ENCODE measurements around the gene FARP1.

Gene FARP1

GRCh38 chr13:98173431-98174152 is 30.7 kb downstream of the FARP1 start:
- DNase-seq (ENCODE audit: low read depth in 2 of 2), result no peak

DNA sequence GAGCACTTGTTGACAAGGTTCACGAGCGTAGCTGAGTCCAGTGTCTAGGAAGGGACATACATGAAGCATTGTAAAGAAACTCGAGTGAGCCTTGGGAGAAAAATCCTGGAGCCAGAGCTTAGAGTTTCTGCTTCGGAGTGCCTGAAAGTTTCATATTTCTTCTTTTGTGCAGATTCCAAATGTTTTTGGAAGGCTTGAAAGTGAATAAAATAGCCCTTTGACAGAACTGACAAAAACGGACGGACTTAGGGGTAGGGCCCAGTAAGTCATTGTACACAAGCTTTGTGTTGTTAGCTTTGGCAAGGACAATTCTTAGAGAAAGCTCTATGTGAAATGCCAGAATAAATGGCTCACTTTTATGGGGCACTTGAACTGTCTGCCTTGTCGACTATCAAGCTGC is 31.4 kb downstream of the FARP1 start:
- DNase-seq (ENCODE audit: low read depth in 2 of 2), result no peak

DNA sequence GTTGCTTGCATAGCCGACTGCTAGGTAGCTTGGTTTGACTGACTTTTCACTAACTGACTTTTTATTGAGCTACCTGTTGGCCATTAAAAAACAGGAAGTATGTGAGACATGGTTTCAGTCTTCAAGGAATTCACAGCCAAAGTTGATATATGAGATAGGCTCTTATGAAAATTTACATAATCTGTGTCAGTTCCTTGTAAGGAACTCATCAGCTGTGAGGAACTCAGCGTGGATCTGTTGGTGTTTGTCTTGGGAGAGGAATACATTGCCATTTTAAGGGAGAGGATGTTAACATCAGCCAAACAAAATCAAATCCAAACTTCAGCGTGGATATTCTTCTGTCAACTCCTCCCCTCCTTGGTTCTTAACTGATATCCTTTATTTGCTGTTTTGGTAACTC is 32.1 kb downstream of the FARP1 start:
- DNase-seq (ENCODE audit: low read depth in 2 of 2), result no peak

- no peak for DNase-seq (ENCODE audit: low read depth in 2 of 2)
These were observed 32.9 kb downstream of the FARP1 start for GRCh38 chr13:98175823-98176222.

DNA sequence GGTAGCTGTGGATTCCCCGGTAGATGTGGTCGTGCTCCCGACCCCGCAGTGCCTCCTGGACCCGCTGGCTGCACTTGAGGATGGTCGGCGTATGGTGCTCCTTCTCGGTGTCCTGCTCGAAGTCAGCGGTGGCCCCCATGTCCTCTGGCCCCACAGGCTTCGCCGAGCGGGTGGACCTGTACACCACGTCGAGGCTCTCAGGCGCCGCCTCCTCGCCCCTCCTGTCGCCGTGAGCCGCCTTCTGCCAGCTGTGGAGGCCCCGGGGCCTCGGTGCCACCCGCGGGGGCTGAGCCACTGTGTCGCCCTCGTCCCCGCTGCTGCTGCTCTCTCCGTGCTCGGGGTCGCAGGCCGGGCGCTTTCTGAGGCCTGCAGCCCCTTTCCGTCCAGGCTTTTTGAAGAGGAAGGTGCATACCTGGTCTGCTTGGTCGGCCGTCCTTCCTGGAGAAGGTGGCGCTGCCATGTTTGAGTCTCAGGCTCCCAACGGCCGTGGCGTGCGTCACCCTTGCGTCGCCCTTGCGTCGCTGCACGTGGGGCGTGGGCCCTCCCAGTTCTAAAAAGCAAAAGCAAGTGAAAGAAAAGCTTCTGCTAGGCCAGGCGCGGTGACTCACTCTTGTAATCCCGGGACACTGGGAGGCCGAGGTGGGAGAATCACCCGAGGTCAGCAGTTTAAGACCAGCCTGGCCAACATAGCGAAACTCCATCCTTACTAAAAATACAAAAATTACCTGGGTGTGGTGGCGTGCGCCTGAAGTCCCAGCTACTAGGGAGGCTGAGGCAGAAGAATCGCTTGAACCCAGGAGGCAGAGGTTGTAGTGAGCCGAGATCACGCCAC is 34.1 kb downstream of the FARP1 start, which contains the start of gene RNF113B:
Gene RNF113B, minus strand, starts transcription at position 493 of the 832 bp plus-strand sequence. Its CDS starts 33 bp downstream, at position 460.
- no peak for DNase-seq (ENCODE audit: low read depth in 2 of 2)

GRCh38 chr13:98180092-98180491 is 37.2 kb downstream of the FARP1 start:
- DNase-seq (ENCODE audit: low read depth in 2 of 2), result no peak

- no peak for DNase-seq (ENCODE audit: low read depth in 2 of 2)
These were observed 38.4 kb downstream of the FARP1 start for GRCh38 chr13:98181111-98181815.

DNA sequence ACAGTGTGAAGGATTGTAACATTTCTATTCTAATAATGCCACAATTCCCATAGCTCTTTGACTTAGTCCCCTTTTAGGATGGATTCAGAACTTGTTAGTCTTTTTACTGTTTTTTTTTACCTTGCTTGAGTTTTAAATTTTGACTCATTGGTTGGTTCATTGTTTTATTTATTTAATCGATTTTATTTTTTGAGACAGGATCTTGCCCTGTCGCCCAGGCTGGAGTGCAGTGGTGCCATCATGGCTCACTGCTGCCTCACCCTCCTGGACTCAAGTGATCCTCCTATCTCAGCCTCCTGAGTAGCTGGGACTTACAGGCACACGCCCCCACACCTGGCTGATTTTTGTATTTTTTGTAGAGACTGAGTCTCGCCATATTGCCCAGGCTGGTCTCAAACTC is 39.3 kb downstream of the FARP1 start:
- no peak for DNase-seq (ENCODE audit: low read depth in 2 of 2)

- no peak for DNase-seq (ENCODE audit: low read depth in 2 of 2)
These were observed 39.7 kb downstream of the FARP1 start for GRCh38 chr13:98182589-98182988.

GRCh38 chr13:98184792-98185191 is 41.9 kb downstream of the FARP1 start:
- DNase-seq (ENCODE audit: low read depth in 2 of 2), result no peak

- no peak for DNase-seq (ENCODE audit: low read depth in 2 of 2)
These were observed 44.5 kb downstream of the FARP1 start for GRCh38 chr13:98187155-98187964.

DNA sequence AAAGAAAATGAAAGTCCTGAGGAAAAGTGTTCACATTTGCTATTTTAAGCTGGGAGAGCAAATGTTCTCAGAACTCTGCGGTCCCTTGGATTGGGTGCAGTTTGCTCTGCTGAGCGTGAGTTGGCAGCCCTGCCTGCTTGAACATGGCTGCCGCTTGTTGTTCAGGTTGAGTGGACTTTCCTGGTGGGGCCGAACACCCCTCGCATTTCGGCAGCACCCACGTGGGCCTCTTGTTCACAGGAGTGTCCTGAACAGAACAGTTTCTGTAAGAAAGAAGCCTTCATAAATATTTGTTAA is 45.0 kb downstream of the FARP1 start:
- DNase-seq (ENCODE audit: low read depth in 2 of 2), result no peak

DNA sequence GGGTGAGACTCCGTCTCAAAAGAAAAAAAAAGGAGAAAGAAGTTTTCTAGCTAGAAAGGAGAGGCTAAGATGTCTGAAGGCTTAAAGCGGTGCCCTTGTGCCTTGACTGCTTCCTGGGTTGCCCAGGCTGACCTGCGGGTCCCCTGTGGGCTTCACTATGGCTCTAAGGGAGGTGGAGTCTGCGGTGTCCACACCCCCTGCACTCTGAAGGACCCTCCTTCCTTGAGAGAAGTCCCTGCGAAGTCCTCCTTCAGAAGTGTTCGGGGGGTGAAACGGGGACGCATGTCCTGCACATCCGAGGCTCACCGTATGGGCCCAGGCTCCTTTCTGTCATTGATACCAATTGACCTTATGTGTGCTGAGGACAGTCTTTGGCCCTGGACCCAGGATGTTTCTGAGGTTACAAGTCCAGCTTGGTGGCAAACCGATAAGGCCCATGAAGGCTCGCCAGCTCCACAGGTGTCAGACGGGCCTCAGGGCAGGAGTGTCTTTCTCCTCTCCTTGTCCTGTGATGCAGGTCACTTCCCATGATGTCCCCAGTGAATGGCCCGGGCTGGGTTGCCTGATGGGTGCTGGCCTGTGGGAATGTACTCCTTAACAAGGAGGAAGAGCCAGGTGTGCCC is 45.8 kb downstream of the FARP1 start:
- no peak for DNase-seq (ENCODE audit: low read depth in 2 of 2)

DNA sequence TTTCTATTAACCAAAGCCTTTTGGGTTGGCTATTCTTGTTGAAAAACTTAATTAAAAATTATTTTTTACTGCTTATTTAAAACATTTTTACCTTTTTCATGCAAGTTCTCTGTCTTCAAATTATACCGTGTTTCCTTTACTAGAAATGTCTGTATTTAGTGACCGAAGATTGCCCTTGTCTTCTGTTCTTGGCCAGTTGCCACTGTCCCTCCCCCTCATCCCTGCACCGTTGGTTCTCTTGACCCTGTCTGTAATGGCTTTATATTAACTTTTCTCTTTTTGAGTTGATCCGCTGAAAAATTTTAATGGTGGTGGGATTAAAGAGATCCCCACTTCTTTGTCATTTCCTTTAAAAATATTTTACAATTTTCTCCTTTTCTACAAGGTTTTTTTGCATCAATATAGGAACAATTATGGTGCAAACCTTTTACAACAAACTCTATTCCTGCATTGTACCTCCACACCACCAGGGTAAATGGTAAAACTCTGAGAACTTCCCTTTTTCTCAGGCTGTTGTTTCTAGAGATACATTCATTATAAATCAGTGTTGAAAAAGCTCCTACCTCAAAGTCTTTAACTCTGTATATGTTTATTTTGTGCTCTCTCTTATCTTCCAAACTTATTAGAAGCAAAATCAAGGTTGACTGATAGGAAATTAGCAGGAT is 47.1 kb downstream of the FARP1 start:
- DNase-seq (ENCODE audit: low read depth in 2 of 2), result no peak

GRCh38 chr13:98190889-98191444 is 48.1 kb downstream of the FARP1 start:
- DNase-seq (ENCODE audit: low read depth in 2 of 2), result no peak

GRCh38 chr13:98192008-98192407 is 49.1 kb downstream of the FARP1 start:
- no peak for DNase-seq (ENCODE audit: low read depth in 2 of 2)

GRCh38 chr13:98195054-98195791 is 52.3 kb downstream of the FARP1 start:
- DNase-seq (ENCODE audit: low read depth in 2 of 2), result no peak

DNA sequence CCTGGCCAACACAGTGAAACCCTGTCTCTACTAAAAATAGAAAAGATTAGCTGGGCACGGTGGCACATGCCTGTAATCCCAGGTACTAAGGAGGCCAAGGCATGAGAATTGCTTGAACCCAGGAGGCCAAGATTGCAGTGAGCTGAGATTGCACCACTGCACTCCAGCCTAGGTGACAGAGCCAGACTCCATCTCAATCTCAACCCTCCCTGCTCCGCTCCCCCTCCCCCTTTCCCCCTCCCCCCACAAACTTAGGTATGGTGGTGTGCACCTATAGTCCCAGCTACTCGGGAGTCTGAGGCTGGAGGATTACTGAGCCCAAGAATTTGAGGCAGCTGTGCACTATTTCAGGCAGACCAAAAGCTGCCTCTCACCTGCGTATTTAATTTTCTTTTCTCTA is 55.8 kb downstream of the FARP1 start:
- no peak for DNase-seq (ENCODE audit: low read depth in 2 of 2)

DNA sequence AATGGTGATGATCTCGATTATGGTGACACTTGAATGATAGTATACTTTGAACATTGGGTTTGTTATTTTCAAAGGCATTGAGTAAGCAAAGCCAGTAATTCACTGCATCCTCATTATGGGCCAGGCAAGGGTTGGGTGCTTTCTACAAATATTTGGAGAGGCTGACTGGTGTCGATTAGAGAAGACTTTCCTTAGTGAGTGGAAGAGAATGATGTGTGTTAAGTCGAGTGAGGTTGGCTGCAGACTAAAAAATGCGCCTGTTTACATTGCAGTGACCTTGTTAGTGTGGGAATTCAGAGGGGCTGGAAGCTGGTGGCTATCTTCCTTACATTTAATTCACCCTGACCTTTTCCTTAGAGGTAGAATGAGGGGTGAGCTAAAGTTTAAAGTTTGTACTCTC is 56.6 kb downstream of the FARP1 start:
- DNase-seq (ENCODE audit: low read depth in 2 of 2), result no peak

Measured in stimulated activated CD4-positive, alpha-beta T cell treated with anti-CD3 and anti-CD28 coated beads, Interleukin-1b, Interleukin-23, amount 100 ng/mL, for 1 hour (primary cell).